Esophagus muscularis mucosa (tissue), 3 donors: Measurements from ENCODE around the gene PPP1R10.

ENCODE experiments used
- CTCF ChIP-seq, 3 experiments: fragments of 200-600 bp in 2 of 3; fragments of 450-650 bp in 1 of 3; sonication (generic) in 2 of 3; IDR thresholded peaks; one replicate each; pipeline ENCODE4 v1.5.1; 2017 to 2019; ENCODE audit warnings: antibody characterized with exemption in 3 of 3, mild to moderate bottlenecking in 2 of 3, moderate library complexity in 1 of 3
- POLR2A ChIP-seq: fragments of 450-650 bp; IDR thresholded peaks from one replicate; pipeline ENCODE4 v1.6.1; 2017; ENCODE audit warnings: antibody characterized with exemption, moderate library complexity, mild to moderate bottlenecking, low read depth

- TF ChIP-seq CTCF (IDR thresholded peaks at IDR 0.05) (no peak), POLR2A (no peak)
Measured at GRCh38 chr6:30656513-30656912, 39.5 kb upstream of the PPP1R10 start.
